ENCODE measurements around the gene CCL28. TPM values are rescaled to one million over a fixed set of nuclear protein-coding genes. Genes with fewer than 3 reads are reported as not detected.
"Not testable (repeated sequence)": the region's sequence is repeated elsewhere in the genome, so short reads cannot be mapped to it uniquely, and the experiment has no call there.

The CCL28 gene, protein sequence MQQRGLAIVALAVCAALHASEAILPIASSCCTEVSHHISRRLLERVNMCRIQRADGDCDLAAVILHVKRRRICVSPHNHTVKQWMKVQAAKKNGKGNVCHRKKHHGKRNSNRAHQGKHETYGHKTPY
- total RNA-seq (2021; fragmentation: NEBNext Ultra II Directional; extraction: Animal tissue kit (Norgen Biotek cat#: 25700)), result under 1 TPM in 1 of 6 experiments, not detected in 5; 0.05 TPM
- long read RNA-seq, result 0 reads

GRCh38 chr5:43412156-43412555, at the start of gene CCL28:
Gene CCL28, minus strand, starts transcription at chr5:43412391. Its CDS starts 75 bp downstream, at chr5:43412316.
- Mint-ChIP-seq H3K9me3 (no peaks in the 10 kb centered on the region), H3K36me3 (ENCODE audit: low read depth) (no peaks in the 10 kb centered on the region), H3K4me1 (ENCODE audit: low read depth) (no peaks in the 10 kb centered on the region), H3K27ac (no peak within 1 kb of the TSS), H3K4me3 (no peak within 1 kb of the TSS), H3K27me3 (ENCODE audit: insufficient read depth) (peaks cover 5% of the 10 kb centered on the region)
- DNase-seq, result no peak
- no peak for TF ChIP-seq CTCF (IDR thresholded peaks at IDR 0.05)

DNA sequence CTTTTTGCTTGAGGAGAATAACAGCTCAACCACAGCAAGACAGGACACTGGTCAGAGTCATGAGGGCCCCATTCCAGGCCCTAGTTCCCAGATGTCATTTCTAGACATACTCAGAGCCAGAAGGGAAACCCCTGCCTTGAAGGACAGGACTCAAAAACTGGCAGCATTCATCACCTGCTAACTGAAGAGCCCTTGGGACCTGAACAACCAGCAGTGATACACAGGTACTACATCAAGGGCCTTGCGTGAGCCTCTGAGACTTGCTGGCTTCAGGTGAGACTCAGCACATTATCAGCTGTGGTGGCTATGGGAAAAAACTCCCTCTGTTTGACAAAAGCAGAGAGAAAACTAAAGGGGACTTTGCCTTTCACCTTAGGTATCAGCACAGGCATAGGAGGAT, 48.9 kb upstream of the CCL28 start:
- Mint-ChIP-seq H3K27me3 (ENCODE audit: insufficient read depth) (no peaks in the 10 kb centered on the region), H3K4me1 (ENCODE audit: low read depth) (no peaks in the 10 kb centered on the region), H3K36me3 (ENCODE audit: low read depth) (peaks cover 54% of the 10 kb centered on the region), H3K9me3 (peaks cover 5% of the 10 kb centered on the region), H3K27ac (no peak overlapping the region), H3K4me3 (no peak overlapping the region)
- no peak for TF ChIP-seq CTCF (IDR thresholded peaks at IDR 0.05)
- no peak for DNase-seq

DNA sequence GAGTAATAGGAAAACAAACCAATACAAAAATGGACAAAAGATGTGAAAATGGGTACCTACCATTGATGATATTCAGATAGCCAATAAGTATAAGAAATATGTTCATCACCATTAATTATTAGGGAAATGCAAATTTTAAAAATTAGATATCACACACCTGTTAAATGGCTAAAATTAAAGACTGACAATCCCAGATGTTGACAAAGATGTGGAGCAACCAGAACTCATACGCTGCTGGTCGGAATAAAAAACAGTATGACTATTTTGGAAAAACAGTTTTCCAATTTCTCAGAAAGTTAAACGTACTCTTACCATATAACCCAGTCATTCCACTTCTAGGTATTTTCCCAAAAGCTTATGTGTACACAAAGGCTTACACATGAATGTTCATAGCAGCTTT, 44.4 kb upstream of the CCL28 start:
- no peak overlapping the region for H3K27ac Mint-ChIP-seq
- H3K9me3 Mint-ChIP-seq, result 0 out of 2 replicates have a peak, but pooled peaks cover 3% of the 10 kb centered on the region
- no peak for DNase-seq
- no peaks in the 10 kb centered on the region; the same call in 1 of the 2 replicates for H3K27me3 Mint-ChIP-seq (ENCODE audit: insufficient read depth)
- H3K36me3 Mint-ChIP-seq (ENCODE audit: low read depth), result peaks cover 38% of the 10 kb centered on the region
- no peak for TF ChIP-seq CTCF (IDR thresholded peaks at IDR 0.05)
- no peak overlapping the region for H3K4me3 Mint-ChIP-seq
- H3K4me1 Mint-ChIP-seq (ENCODE audit: low read depth), result no peaks in the 10 kb centered on the region

DNA sequence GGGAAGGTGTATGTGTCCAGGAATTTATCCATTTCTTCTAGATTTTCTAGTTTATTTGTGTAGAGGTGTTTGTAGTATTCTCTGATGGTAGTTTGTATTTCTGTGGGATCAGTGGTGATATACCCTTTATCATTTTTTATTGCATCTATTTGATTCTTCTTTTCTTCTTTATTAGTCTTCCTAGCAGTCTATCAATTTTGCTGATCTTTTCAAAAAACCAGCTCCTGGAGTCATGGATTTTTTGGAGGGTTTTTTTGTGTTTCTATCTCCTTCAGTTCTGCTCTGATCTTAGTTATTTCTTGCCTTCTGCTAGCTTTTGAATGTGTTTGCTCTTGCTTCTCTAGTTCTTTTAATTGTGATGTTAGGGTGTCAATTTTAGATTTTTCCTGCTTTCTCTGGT, 29.4 kb upstream of the CCL28 start:
- Mint-ChIP-seq H3K36me3 (ENCODE audit: low read depth) (peaks cover 29% of the 10 kb centered on the region), H3K9me3 (peaks cover 20% of the 10 kb centered on the region)
- not testable (repeated sequence) for H3K4me3 Mint-ChIP-seq; DNase-seq; H3K27ac Mint-ChIP-seq; H3K27me3 Mint-ChIP-seq (ENCODE audit: insufficient read depth); H3K4me1 Mint-ChIP-seq (ENCODE audit: low read depth)

- peaks cover 9% of the 10 kb centered on the region; the same call in 1 of the 2 replicates for H3K4me1 Mint-ChIP-seq (ENCODE audit: low read depth)
- no peak overlapping the region for H3K27ac Mint-ChIP-seq
- peaks cover 8% of the 10 kb centered on the region for H3K9me3 Mint-ChIP-seq
- no peak for DNase-seq
- 0 out of 2 replicates have a peak, but pooled peaks cover 3% of the 10 kb centered on the region for H3K27me3 Mint-ChIP-seq (ENCODE audit: insufficient read depth)
- no peak overlapping the region for H3K4me3 Mint-ChIP-seq
- no peak for TF ChIP-seq CTCF (IDR thresholded peaks at IDR 0.05)
- H3K36me3 Mint-ChIP-seq (ENCODE audit: low read depth), result peaks cover 6% of the 10 kb centered on the region; the same call in 1 of the 2 replicates
Observed at GRCh38 chr5:43437062-43437660, 25.0 kb upstream of the CCL28 start.

- TF ChIP-seq CTCF (IDR thresholded peaks at IDR 0.05), result no peak
- Mint-ChIP-seq H3K27me3 (ENCODE audit: insufficient read depth) (no peaks in the 10 kb centered on the region; the same call in 1 of the 2 replicates), H3K4me3 (no peak overlapping the region), H3K4me1 (ENCODE audit: low read depth) (peaks cover 16% of the 10 kb centered on the region), H3K9me3 (no peaks in the 10 kb centered on the region), H3K36me3 (ENCODE audit: low read depth) (no peaks in the 10 kb centered on the region), H3K27ac (no peak overlapping the region)
- no peak for DNase-seq
Observed at GRCh38 chr5:43433382-43433781, 21.2 kb upstream of the CCL28 start.

Measured in HFFc6 (cell line).